SH-SY5Y (cell line): ENCODE results near the gene RREB1.

Experiments used
- GATA2 ChIP-seq: IDR thresholded peaks from 2 replicates; pipeline ENCODE4 v1.6.1; 2011; ENCODE audit warnings: mild to moderate bottlenecking, low read depth, low read length
- GATA3 ChIP-seq: IDR thresholded peaks from 2 replicates; pipeline ENCODE4 v1.6.1; 2011; ENCODE audit warnings: low read depth, mild to moderate bottlenecking, low read length, moderate library complexity

DNA sequence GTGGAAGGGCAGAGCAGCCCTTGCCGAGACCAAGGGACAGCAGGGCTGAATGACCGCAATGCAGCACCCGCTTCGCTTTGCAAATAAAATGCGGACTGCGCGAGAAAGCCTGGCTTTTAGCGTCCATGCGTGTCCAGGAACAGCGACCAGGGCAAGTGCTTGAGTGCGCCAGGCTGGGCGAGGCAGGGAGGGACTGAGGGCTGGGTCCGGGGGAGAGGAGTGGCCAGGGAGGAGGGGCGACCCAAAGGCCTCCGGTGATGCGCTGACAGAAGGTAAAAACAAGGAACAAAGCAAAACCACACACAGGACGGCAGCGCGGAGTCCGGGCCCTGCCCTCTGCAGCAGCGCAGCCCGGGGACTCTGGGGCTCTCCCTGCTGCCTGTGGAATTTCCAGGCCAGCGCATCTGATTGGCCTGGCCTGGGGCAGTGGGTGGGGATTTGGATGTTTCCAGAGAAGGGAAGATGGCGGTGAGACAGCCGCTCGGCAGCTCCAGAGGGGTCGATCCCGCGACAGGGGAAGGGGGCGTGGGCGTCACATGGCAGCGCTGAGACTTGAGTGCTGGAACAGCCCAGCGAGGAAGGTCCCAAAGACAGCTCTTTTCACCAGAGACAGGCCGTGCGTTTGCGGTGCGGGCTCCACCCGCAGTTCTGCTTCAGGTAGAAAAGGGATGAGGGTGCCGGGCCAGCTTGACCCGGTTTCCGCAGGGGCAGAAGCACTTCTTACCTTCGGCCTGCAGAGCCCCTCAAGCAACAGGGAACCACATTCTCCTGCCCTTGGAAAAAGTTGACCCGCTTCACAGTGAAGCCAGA lies 153.5 kb downstream of the RREB1 start:
- no peak for TF ChIP-seq GATA2
- TF ChIP-seq GATA3: no peak
